ENCODE data around the gene MAP3K12.
"Not testable (repeated sequence)": the region's sequence is repeated elsewhere in the genome, so short reads cannot be mapped to it uniquely, and the experiment has no call there.

Gene MAP3K12, protein sequence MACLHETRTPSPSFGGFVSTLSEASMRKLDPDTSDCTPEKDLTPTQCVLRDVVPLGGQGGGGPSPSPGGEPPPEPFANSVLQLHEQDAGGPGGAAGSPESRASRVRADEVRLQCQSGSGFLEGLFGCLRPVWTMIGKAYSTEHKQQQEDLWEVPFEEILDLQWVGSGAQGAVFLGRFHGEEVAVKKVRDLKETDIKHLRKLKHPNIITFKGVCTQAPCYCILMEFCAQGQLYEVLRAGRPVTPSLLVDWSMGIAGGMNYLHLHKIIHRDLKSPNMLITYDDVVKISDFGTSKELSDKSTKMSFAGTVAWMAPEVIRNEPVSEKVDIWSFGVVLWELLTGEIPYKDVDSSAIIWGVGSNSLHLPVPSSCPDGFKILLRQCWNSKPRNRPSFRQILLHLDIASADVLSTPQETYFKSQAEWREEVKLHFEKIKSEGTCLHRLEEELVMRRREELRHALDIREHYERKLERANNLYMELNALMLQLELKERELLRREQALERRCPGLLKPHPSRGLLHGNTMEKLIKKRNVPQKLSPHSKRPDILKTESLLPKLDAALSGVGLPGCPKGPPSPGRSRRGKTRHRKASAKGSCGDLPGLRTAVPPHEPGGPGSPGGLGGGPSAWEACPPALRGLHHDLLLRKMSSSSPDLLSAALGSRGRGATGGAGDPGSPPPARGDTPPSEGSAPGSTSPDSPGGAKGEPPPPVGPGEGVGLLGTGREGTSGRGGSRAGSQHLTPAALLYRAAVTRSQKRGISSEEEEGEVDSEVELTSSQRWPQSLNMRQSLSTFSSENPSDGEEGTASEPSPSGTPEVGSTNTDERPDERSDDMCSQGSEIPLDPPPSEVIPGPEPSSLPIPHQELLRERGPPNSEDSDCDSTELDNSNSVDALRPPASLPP

DNA sequence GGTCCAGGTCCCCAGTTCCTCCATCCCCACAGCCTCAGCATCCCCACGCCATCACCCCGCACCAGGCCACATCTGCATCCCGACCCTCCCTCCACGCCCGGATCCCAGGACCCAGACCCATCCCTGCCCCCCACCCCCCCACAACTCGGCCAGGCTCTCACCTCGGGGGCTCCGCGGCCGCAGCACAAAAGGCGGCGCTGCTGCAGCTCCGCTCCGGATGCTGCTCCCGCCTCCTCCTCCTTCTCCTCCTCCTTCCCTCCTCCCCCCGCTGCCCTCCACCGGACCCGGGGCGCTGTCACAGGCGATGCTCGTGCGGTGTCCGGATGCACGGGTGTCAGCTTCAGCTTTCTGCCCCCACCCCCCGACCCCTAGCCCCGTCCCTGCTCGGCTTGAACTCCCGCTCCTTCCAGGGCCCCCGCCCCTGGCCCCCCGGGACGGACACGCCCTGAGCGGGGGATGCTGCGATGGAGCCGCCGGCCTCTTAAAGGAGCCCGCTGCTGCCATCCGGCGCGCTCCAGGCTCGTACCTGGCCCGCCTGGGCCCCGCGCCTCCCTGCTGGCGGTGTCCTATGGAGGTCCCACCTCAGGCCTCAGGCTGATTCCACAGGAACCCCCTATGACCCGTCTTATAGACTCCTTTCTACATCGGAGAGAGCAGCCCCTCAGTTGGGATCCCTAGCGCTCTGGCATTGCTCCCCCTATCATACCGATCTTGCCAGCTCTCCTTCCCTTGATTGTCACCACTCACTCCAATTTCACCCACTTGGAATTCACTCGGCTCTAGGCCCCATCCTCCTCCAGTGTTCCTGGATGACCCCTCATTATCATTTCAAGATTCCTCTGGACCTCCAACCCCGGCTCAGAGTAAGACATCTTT lies at the start of gene MAP3K12:
Gene MAP3K12 (minus strand): TSS at position 193 of the 876 bp plus-strand sequence. CDS start 12,067 bp downstream, outside the sequence.
- no peak for DNase-seq (ENCODE audit: low spot score)

DNA sequence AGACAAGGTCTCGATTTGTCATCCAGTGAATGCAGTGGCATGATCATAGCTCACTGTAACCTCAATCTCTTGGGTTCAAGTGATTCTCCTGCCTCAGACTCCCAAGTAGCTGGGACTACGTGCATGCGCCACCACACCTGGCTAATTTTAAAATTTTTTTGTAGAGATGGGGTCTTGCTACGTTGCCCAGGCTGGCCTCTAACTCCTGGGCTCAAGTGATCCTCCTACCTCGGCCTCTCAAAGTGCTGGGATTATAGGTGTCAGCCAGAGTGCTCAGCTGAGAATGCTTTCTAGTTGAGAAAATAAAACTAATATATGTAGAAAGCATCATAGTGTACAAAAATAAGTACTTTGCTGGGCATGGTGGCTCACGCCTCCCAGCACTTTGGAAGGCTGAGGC lies 49.1 kb upstream of the MAP3K12 start:
- DNase-seq (ENCODE audit: low spot score) = not testable (repeated sequence)

DNA sequence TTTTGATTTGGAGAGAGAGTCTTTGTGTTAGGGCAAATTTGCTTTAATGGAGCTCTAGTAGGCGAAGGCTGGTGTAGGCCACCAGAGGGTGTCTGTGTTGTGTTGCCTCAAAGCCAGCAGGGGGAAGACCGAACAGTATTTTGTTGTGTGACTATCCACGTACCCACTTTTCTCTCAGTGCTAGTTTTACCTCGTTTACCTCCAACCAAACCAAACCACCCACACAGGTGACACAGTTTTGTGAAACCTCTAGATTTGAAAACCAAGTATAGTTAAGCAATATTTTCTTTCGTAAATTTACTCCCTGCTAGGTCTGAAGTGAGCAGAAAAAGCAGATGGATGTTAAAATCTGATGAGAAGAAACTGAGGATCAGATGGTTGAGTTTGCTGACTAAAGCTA lies 44.3 kb upstream of the MAP3K12 start:
- peak; percentile 58 for DNase-seq (ENCODE audit: low spot score)

DNA sequence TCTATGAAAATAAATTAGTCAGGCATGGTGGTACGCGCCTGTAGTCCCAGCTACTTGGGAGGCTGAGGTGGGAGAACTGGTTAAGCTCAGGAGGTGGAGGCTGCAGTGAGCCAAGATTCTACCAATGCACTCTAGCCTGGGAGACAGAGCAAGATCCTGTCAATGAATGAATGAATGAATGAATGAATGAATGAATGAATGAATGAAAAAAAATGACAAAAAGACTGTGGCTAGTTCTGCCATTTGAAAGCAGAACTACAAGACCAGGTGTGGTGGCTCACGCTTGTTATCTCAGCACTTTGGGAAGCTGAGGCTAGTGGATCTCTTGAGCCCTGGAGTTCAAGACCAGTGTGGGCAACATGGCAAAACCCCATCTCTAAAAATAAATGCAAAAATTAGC lies 40.3 kb upstream of the MAP3K12 start:
- no peak for DNase-seq (ENCODE audit: low spot score)

DNA sequence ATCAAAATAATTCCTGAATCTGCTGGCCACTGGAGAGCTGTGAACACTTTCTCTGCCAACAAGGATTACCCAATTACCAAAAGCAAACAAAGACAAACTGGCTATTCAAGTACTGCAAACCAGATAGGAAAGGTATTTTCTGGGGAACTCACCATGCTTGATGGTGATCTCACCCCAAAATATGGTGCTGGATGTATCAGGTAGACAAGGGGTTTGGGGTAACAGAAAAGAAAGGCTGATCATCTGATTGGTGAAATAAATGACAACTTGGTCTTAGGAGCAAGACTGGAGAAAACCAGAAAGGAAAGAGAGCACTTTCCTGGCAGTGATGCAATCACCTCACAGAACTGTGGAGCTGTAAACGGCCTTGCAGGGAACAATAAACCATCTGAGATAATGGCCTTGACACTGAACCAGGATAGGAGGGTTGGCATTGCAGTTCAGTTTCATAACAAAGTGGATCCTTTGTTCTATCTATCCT lies 39.0 kb upstream of the MAP3K12 start:
- no peak for DNase-seq (ENCODE audit: low spot score)

DNA sequence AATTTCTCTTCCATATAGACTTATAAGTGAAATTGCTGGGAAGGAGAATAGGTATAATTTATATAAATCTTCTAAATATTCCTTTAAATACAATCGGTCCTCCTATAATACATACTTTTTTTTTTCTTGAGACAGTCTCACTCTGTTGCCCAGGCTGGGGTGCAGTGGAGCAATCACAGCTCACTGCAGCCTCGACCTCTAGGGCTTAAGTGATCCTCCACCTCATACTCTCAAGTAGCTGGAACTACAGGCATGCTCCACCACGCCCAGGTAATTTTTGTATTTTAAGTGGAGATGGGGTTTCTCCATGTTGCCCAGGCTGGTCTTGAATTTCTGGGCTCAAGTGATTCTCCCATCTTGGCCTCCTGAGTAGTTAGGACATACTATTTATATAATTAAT lies 37.7 kb upstream of the MAP3K12 start:
- no peak for DNase-seq (ENCODE audit: low spot score)

DNA sequence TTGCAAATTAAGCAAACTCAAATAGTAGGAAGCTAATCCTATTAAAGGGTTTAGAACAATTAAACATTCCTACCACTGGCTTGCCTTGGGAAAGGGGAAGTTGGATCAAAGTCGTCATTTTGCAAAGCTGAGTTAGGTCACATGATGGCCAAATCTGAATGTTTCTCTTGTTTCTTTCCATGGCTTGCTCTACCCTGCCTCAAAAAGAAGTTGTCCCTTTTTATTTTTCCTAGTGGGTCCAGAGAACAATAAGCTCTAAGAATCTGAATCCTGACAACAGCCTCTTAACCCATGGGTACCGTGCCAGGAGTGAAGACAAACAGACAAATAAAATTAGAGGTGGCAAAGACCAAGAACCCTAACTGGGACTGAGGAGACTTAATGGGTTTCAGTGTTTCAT lies 34.2 kb upstream of the MAP3K12 start:
- DNase-seq (ENCODE audit: low spot score) = no peak

DNA sequence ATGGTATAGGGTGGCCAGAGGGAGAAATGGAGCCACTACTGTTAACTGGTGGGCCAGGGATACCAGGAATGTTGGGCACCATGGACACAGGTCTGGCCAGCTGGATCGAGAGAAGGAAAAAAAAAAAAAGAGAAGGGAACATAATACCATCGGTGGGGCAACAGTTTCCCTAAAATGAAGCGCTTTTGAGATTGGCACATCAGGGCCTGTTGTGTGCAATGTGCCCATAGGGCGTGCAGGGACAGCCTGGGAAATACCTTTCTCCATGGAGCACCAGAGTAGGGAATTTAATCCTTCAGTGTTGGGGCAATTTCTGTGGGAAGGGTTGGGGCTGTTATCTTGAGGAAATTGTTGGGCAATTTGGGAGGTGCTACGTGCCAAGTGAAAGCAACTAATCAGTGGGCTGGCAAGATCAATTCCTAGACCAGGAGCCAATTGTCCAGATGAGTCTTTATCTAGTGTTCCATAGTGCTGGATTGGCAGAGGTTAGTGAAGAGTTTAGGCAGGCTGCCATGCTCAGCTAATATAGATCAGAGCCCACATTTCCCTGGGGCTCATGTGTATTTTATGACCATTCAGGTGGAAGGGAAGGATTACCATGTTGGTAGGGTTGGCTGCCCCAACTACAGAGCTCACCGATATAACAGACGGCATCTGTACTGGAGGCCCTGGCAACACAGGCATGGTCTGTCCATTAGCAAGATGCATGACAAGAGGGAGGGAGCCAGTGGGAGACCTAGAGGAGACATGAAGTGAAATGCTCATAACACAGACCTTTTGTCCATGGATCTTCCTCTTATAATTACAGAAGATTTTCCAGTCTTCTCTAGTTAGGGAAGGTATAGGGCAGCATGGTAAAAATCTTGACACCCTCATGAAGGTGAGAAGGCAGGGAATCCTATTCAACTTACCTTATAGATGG lies 33.5 kb upstream of the MAP3K12 start:
- no peak for DNase-seq (ENCODE audit: low spot score)

DNA sequence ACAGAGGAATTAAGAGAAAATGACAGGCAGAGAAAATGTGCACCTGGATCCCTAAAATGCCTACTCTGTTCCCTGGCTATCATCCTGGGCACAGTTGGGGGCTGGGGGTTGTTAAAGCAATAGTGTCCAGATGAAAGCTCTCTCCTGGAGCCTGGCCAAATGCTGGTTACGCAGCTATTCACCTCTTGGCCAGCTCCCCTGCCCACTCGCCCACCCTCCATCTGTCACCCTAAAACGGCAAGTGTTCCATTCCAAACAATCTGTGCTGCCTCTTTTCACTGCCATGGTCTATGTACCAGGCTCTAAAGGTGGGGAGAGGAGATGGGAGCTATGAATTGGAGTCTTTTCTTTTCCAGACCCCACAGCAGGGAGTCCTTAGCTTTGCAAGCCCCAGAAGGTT lies 32.8 kb upstream of the MAP3K12 start:
- no peak for DNase-seq (ENCODE audit: low spot score)

DNA sequence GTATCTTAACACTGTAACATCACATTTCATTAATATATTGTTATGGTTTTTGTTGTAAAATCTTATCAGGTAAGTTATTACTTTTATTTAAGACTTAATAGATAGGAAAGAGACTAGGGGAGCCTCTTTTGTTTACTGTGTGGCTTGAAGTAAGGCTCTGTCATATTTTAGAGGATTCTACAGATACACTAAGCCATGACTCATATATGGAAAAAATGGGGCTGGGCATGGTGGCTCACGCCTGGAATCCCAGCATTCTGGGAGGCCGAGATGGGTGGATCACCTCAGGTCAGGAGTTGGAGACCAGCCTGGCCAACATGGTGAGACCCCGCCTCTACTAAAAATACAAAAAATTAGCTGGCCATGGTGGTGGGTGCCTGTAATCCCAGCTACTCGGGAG lies 31.7 kb upstream of the MAP3K12 start:
- DNase-seq (ENCODE audit: low spot score) = no peak

DNA sequence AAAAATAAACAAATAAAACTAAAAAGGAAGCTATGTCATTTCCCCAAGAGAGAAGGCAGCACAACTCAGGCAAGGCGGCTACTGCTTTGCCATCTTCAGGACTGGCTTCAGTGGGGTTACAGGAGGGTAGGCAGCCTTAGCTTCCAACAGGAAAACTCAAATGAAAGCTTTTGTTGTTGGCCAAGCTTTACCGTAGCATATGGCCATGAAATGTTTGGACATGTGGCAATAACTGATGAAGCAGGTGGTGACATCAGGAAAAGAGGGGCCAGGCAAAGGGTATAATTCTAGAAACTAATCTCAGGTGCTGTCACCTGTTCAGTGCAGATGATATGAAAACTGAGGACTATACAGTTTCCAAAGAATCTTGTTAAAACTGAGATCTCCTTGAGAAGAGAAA lies 30.8 kb upstream of the MAP3K12 start:
- DNase-seq (ENCODE audit: low spot score) = no peak

DNA sequence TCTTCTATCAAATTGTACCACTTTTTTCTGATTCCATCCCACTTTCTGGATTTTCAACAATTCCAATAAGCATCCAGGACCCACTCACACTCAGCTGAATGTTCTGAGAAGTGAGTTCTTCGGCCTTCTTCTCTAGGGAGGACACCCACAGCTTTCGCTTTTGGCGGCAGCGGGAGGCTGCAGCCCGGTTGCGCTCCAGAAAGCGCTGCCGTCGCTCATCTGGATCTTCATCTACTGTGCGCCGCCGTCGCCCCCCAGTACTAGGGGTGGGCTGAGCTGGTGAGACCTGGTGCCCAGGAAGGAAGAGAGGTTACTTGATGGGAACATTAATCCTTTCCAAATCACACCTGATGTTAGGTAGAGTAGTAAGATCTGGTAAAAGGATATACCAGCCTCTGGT lies 25.2 kb upstream of the MAP3K12 start:
- DNase-seq (ENCODE audit: low spot score) = no peak

DNA sequence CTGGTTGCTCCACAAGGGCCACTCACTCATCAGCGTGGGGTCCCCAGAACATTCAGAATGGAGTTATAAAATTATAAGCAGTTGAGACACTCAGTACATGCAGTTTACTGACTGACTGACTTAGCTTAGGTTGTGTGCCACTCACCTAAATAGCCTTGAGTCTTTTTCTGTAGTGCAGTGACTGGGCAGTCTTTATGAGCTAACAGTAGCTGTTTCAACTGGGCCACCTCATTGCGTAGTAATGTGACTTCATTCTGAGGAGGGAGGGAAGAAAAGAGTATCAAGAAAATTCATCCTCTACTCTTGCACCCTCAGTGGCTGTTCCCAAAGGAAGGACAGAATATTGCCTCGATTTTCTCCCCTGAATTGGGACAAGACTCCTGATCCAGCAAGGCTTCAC lies 23.9 kb upstream of the MAP3K12 start:
- no peak for DNase-seq (ENCODE audit: low spot score)

DNA sequence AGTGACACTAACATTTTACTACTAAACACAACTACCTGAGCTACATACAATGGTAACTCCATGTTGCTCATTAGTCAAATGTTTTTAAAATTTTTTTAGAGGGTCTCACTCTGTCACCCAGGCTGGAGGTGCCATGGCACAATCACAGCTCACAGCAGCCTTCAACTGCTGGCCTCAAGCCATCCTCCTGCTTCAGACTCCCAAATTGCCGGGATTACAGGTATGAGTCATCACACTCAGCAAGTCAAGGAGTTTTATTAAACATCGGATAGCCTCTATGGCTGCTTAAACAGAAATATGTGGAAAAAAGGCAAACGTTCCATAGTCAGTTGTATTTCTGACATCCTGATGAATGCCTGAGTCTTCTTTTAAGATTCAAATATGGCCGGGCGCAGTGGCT lies 19.1 kb upstream of the MAP3K12 start:
- no peak for DNase-seq (ENCODE audit: low spot score)

DNA sequence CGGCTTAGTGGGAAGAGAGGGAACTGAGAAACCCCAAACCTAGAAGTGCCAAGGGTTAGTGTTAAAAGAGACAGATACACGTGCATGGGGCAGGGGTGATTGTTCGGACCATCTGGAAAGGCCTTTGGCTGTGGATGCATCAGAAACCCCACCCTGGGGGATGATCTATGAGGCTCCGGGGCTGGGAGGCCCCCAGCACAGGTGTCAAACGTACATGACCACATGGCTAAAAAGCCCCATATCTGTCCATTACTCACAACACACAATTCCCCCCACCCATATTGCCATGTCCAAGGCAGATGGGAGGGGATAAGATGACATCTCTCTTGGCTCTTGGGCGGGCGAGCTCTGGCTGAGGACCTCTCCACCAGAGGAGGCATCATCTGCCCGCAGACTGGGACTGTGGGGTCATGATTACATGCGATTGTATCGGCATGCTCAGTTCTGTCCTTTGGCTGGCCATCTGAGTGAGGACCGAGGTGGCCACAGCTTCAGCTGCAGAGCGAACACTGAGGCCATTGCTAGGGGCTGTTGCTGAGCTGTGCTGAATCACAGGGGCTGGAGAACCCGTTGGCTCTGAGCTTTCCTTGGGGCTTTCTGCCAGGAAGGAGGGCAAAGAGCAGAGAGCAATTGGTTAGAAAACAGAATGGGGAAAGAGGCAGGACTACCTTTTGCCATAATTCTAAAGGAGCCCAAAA lies 17.6 kb upstream of the MAP3K12 start:
- no peak for DNase-seq (ENCODE audit: low spot score)

DNA sequence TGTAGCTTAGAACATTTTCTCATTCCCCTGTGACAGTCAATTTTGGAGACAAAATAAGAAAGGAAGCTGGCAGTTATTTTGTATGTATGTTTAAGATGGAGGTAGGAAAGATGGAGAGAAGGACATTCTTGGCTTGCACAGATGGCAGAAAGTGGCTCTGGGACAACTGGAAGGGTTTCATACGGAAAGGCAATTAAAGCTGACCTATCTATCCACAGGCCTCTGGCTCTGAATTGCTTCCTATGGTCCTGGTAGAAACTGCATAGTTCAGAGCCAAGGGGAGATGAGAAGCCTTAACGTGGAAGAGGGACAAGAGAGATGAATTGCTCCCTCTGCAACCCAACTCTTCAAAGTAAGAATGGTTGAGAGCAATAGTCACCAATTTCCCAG lies 16.0 kb upstream of the MAP3K12 start:
- no peak for DNase-seq (ENCODE audit: low spot score)

DNA sequence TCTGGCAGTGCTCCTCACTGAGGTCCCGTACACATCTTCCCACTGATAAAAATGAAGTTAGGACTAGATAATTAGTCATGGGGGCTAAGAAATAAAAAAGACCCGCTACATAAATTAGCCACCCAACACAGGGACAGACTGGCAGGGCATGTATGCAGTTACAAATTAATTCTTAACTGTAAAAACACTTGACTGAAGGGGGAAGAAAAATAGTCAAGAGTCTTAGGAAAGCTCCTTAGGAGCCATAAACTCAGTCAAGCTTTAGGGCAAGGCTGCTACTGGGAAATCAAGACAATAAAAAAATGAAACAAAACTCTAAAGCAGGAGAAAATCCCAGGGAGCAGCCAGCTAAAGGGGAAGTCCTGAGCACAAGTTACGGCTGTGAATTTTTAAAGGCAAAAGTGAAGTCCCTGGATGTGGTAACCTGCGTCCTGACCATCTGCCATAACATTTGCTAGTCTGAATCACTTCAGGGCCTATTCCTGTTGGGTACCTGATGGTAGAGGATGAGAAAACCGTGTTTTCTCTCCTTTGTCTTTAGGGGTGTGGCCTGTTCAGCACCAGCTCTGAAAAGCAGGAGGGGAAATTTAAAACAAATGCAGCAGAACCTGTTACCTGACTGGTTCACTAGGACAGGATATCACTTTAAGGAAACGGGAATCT lies 15.5 kb upstream of the MAP3K12 start:
- no peak for DNase-seq (ENCODE audit: low spot score)

DNA sequence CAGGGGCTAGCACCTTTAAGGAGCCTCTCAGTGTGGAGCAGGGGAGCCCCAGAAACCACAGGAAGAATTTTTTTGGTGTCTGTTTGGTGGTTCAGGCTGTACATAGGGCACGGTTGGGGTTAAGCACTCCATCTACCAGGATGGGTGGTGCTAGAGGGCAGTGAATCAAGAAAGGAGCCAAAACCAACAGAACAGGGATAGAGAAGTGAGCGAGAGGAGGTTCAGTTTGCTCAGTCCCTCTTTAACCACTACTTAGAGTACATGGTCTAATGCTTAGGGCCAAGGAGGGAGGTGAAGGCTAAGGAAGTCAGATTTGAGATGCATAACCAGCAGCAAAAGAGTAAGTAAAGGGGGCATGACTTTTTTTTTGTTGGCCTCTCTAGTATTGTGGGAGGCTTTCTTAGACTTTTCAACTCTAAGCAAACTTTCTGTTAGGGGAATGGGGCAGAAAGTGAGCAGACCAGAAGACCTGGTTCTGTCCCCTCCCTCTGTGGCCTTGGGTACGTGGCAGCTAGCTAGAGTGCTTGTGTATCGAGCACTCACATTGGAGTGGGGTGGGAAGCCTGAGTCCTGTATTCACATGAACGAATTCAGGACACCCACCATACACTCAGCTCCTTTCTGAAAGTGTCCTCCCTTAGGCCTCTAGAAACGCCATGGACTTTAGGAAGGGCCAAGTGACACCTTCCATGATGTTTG lies 14.6 kb upstream of the MAP3K12 start:
- no peak for DNase-seq (ENCODE audit: low spot score)

DNA sequence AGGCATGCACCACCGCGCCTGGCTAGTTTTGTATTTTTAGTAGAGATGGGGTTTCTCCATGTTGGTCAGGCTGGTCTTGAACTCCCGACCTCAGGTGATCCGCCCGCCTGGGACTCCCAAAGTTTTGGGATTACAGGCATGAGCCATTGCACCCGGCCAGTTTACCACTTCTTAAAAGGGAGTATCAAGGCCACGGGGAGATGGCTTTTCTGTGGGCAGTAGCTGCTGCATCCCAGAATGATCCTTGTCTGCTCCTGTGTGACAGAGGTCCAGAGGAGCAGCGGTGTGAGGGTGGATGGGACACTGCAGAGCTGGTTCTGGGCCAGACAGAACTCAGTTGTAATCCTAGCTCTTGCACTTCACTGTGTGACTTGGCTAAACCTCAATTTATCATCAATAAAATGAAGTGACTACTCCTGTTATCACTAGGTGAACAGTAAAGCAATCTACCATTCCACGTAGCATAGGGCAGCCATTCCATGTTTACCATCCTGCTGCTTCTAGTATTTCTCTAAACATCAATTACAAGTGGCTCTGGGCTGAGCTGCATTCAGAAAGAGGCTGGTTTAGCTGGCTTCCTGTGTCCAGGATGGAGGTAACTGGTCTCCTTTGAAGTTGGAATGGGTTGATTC lies 11.0 kb upstream of the MAP3K12 start:
- no peak for DNase-seq (ENCODE audit: low spot score)
